HL-60 (cell line): ENCODE data around the gene ANO2.

Experiments used
- DNase-seq, 2 experiments: peaks; one replicate each; pipeline ENCODE4 v3.0.0-alpha.2; 2010 to 2020; ENCODE audit warnings: low read depth in 1 of 2, low spot score in 1 of 2
- H3K27ac ChIP-seq: fragments of 250-450 bp; sonication (Bioruptor Pico); replicated peaks from 2 replicates; pipeline ENCODE4 v1.5.1; 2020; ENCODE audit warnings: mild to moderate bottlenecking, moderate library complexity
- H3K27me3 ChIP-seq: fragments of 250-450 bp; sonication (Bioruptor Pico); 2 replicates; pipeline ENCODE4 v1.5.1; 2021; ENCODE audit warnings: mild to moderate bottlenecking, moderate library complexity; ENCODE audit not compliant: insufficient read depth, poor library complexity, severe bottlenecking
- H3K4me3 ChIP-seq: replicated peaks from 2 replicates; pipeline ENCODE4 v1.5.1; 2011; ENCODE audit warnings: mild to moderate bottlenecking, control low read depth, low read length; ENCODE audit not compliant: insufficient read depth
- CTCF ChIP-seq: IDR thresholded peaks from one replicate; pipeline ENCODE4 v1.5.1; 2011; ENCODE audit warnings: low read length, control low read depth, inconsistent platforms; ENCODE audit not compliant: insufficient read depth
- GABPA ChIP-seq: IDR thresholded peaks from 2 replicates; pipeline ENCODE4 v1.6.1; 2012; ENCODE audit warnings: low read depth
- POLR2AphosphoS5 ChIP-seq: IDR thresholded peaks from 2 replicates; pipeline ENCODE4 v1.6.1; 2012; ENCODE audit warnings: low read depth
- SPI1 ChIP-seq: IDR thresholded peaks from 2 replicates; pipeline ENCODE4 v1.6.1; 2012; ENCODE audit warnings: low read depth, mild to moderate bottlenecking, borderline replicate concordance
- TF ChIP-seq, protein P1 (sequence below): IDR thresholded peaks from 2 replicates; pipeline ENCODE4 v1.6.1; 2012; ENCODE audit warnings: low read depth; ENCODE audit not compliant: insufficient replicate concordance

The ANO2 gene

DNA sequence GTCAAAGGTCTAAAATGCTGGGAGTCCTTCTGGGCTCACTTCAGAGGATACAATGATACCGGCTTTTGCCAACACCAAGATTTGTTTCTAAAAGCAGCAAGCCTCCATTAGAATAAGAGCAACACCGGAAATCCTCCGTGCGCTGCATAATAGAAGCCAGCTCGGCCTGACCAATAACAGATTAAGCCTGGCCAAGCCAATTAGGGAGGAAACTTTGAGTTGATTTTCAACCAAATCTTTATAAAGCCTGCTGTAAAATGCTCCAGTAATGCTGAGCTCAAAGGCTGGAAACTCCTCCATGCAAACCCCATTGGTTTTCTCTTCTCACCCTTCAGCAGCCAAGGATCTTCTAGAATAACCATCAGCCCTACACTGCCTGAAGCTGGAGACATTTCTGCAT, 363.0 kb downstream of the ANO2 start:
- no peak for DNase-seq
- Histone ChIP-seq H3K27me3 (no peaks in the 10 kb centered on the region), H3K4me3 (no peak overlapping the region), H3K27ac (no peak overlapping the region)
- TF ChIP-seq, protein P1, sequence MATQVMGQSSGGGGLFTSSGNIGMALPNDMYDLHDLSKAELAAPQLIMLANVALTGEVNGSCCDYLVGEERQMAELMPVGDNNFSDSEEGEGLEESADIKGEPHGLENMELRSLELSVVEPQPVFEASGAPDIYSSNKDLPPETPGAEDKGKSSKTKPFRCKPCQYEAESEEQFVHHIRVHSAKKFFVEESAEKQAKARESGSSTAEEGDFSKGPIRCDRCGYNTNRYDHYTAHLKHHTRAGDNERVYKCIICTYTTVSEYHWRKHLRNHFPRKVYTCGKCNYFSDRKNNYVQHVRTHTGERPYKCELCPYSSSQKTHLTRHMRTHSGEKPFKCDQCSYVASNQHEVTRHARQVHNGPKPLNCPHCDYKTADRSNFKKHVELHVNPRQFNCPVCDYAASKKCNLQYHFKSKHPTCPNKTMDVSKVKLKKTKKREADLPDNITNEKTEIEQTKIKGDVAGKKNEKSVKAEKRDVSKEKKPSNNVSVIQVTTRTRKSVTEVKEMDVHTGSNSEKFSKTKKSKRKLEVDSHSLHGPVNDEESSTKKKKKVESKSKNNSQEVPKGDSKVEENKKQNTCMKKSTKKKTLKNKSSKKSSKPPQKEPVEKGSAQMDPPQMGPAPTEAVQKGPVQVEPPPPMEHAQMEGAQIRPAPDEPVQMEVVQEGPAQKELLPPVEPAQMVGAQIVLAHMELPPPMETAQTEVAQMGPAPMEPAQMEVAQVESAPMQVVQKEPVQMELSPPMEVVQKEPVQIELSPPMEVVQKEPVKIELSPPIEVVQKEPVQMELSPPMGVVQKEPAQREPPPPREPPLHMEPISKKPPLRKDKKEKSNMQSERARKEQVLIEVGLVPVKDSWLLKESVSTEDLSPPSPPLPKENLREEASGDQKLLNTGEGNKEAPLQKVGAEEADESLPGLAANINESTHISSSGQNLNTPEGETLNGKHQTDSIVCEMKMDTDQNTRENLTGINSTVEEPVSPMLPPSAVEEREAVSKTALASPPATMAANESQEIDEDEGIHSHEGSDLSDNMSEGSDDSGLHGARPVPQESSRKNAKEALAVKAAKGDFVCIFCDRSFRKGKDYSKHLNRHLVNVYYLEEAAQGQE: no peak
- TF ChIP-seq SPI1 (no peak), GABPA (no peak), CTCF (no peak), POLR2AphosphoS5 (no peak)

DNA sequence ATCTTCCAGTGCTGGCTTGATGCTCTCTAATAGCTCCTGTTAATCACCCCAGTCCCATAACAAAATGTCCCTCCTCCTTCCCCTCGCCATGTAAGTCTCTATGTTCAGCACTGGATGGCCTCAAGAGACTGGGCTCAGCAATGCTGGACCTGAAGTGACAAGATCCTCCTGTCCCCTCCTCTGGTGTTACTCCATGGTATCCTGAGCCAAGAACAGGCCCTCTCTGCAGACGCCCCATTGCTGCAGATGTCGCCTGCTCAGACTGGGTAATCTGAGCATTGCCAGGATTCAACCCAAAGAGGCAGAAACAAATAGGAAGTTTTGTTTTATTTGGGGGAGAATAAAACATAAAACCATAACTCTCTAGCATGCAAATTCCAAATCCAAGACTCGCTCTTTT, 363.4 kb downstream of the ANO2 start:
- Histone ChIP-seq H3K4me3 (no peak overlapping the region), H3K27ac (no peak overlapping the region), H3K27me3 (no peaks in the 10 kb centered on the region)
- no peak for DNase-seq
- no peak for TF ChIP-seq POLR2AphosphoS5
- no peak for TF ChIP-seq CTCF
- no peak for TF ChIP-seq SPI1
- TF ChIP-seq, protein P1: no peak
- TF ChIP-seq GABPA: no peak

- H3K27me3 ChIP-seq: no peaks in the 10 kb centered on the region
- TF ChIP-seq, protein P1: no peak
- TF ChIP-seq SPI1 (no peak), CTCF (no peak), GABPA (no peak), POLR2AphosphoS5 (no peak)
- DNase-seq: no peak
Measured at GRCh38 chr12:5581019-5581418, 364.0 kb downstream of the ANO2 start.

More at GRCh38 chr12:5581019-5581418, 364.0 kb downstream of the ANO2 start:
- Histone ChIP-seq H3K27ac (no peak overlapping the region), H3K4me3 (no peak overlapping the region)
